OCI-LY7 (cell line): ENCODE results near the gene RAET1E.

Experiments
- EZH2phosphoT487 ChIP-seq: fragments of 200-600 bp; sonication (generic); IDR thresholded peaks from 2 replicates; pipeline ENCODE4 v1.6.1; 2018; ENCODE audit warnings: low read depth, borderline replicate concordance, mild to moderate bottlenecking, mixed run types, antibody characterized with exemption, low read length, moderate library complexity, mixed read lengths
- TF ChIP-seq, protein P1 (sequence below): fragments of 200-600 bp; sonication (generic); conservative IDR thresholded peaks from 2 replicates; pipeline ENCODE4 v1.5.1; 2014; ENCODE audit warnings: mild to moderate bottlenecking, antibody characterized with exemption, low read length, moderate library complexity, mixed read lengths

DNA sequence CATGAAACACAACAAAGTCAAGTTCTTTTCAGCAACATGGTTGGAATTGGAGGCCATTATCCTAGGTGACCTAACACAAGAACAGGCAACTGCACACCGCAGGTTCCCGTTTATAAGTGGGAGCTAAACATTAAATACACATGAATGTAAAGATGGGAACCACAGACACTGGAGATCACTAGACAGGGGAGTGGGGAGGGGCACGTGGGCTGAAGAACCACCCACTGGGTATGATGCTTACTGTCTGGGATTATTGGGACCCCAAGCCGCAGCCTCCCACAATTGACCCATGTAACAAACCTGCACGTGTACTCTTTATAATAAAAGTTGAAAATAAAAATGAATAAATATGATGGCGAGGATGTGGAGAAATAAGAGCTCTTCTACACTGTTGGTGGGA is 33.6 kb upstream of the RAET1E start:
- TF ChIP-seq, protein P1, sequence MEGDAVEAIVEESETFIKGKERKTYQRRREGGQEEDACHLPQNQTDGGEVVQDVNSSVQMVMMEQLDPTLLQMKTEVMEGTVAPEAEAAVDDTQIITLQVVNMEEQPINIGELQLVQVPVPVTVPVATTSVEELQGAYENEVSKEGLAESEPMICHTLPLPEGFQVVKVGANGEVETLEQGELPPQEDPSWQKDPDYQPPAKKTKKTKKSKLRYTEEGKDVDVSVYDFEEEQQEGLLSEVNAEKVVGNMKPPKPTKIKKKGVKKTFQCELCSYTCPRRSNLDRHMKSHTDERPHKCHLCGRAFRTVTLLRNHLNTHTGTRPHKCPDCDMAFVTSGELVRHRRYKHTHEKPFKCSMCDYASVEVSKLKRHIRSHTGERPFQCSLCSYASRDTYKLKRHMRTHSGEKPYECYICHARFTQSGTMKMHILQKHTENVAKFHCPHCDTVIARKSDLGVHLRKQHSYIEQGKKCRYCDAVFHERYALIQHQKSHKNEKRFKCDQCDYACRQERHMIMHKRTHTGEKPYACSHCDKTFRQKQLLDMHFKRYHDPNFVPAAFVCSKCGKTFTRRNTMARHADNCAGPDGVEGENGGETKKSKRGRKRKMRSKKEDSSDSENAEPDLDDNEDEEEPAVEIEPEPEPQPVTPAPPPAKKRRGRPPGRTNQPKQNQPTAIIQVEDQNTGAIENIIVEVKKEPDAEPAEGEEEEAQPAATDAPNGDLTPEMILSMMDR: no peak
- TF ChIP-seq EZH2phosphoT487: no peak
